ENCODE results near the gene SPEN.
"Not testable (repeated sequence)": the region's sequence is repeated elsewhere in the genome, so short reads cannot be mapped to it uniquely, and the experiment has no call there.

The SPEN gene

DNA sequence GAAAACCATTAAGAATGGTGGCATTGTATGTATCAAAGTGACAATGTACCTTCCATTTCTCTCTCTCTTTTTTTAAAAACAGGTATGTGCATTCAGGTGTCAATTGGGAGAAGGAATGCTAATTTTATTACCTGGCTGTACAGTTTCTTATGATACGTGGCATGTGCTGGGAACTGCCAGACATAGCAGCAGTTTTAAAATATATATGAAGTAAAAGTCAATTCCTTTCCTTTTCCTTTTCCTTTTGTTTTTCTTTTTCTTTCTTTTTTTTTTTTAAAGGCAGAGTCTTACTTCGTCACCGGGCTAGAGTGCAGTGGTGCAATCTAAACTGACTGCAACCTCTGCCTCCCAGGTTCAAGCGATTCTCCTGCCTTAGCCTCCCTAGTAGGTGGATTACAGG is 37.0 kb downstream of the SPEN start:
- DNase-seq (ENCODE audit: low spot score): no peak
- TF ChIP-seq, protein P1, sequence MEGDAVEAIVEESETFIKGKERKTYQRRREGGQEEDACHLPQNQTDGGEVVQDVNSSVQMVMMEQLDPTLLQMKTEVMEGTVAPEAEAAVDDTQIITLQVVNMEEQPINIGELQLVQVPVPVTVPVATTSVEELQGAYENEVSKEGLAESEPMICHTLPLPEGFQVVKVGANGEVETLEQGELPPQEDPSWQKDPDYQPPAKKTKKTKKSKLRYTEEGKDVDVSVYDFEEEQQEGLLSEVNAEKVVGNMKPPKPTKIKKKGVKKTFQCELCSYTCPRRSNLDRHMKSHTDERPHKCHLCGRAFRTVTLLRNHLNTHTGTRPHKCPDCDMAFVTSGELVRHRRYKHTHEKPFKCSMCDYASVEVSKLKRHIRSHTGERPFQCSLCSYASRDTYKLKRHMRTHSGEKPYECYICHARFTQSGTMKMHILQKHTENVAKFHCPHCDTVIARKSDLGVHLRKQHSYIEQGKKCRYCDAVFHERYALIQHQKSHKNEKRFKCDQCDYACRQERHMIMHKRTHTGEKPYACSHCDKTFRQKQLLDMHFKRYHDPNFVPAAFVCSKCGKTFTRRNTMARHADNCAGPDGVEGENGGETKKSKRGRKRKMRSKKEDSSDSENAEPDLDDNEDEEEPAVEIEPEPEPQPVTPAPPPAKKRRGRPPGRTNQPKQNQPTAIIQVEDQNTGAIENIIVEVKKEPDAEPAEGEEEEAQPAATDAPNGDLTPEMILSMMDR (IDR thresholded peaks at IDR 0.05; ENCODE audit: extremely low read depth, missing control alignments): no peak

DNA sequence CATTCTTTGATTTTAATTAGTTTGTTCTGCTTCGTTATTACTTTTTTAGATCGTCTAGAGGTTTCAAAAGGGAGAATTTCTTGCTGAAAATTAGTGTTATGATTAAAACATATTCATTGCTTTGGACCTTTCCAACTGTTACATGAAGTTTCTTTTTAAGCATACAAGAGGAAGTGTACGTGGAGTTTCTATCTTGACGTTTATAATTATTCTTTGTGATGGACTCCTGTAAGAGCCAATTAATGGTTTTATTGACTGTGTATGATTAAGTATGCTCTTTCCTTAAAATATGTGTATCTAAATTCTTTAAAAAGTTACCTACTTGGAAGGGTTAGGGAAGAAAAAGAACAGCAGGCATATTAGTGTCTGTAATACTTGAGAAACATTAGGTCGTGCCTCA is 37.8 kb downstream of the SPEN start:
- DNase-seq (ENCODE audit: low spot score): no peak
- TF ChIP-seq, protein P1 (IDR thresholded peaks at IDR 0.05; ENCODE audit: extremely low read depth, missing control alignments): no peak

DNA sequence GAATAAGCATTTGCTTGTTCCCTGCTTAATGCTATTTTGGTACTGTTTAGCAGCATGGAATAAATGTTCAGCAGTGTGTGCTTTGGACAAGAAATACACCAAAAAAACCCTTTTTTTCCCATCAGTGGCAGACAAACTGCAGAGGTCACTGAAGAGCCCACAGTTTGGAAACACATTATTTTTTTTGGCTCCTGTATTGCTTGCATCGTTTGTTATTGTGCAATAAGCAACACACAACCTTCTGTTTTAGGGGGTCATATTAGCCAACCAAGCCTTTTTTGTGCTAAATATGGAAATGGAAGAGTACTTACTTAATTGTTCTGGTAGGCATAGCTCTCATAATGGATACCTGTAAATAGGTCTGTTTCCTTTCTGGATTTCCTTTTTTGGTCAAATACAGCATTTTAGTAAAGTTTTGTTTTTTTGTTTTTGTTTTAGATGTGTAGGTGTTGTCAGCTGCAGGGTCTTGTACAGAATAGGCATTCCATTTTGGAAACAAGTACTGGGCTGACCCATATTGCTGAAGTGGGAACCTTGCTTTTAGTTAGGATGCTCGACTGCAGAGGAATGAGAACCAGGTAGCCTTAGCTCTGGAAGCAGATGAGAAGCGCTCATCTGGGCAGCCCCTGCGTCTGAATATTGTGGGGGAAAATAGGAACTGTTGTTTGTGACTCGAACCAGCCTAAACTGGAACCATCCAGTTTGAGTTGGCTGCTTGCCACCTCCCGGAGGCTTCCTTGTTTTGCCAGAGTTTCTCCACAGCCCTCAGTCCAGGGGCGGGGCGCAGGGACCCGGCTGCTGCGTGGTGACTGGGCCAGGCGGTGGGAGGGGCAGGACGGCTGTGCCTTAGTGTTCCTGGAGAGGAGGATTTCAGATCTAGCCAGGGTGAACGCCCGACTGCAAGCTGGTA is 38.4 kb downstream of the SPEN start:
- DNase-seq (ENCODE audit: low spot score): no peak
- TF ChIP-seq, protein P1 (IDR thresholded peaks at IDR 0.05; ENCODE audit: extremely low read depth, missing control alignments): peak; percentile 27

DNA sequence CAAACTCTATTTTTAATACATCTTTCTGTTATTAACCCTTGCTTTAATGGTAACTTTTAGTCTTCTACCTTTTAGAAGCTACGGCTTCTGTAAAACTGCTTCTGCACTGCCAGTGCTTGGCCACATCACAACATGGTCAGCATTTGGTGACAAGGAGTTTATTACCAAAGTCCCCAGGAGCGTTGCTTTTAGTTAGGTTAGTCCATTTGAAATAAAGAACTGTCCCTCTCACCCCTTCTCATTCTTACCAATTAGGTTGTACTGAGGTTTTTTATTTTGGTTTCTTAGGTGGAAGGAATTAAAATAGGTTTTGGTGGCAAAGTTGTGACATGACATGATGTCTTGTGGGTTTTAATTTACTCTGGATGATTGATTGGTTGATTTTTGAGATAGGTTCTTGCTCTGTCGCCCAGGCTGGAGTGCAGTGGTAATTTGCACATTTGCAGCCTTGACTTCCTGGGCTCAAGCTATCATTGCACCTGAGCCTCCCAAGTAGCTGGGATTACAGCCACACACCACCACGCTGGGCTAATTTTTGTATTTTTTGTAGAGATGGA is 39.2 kb downstream of the SPEN start:
- TF ChIP-seq, protein P1 (IDR thresholded peaks at IDR 0.05; ENCODE audit: extremely low read depth, missing control alignments): no peak
- no peak for DNase-seq (ENCODE audit: low spot score)

DNA sequence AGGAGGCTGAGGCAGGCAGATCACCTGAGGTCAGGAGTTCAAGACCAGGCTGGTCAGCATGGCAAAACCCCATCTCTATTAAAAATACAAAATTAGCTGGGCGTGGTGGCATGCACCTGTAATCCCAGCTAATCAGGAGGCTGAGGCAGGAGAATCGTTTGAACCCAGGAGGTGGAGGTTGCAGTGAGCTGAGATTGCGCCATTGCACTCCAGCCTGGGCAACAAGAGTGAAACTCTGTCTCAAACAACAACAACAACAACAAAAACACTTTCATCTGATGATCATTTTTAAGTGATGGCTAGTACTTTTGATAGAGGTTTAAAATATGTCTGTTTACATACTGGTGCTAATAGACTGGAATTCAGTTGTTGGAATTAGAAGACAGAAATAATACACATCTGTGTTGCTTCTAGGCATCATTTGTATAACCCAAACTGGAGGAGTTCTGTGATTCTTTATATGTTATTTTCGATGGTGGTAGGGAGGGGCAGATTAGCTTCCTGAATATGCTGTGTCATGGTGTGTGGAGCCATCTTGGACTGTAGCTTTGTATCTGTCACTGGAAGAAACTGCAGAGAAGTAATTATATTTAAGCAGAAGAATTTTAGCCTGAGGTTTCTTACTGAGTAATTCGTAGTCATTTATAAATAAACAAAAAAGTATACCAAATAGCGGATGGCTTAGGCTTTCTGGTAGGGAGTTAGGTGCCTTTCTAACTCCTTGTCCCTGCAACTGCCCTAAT is 45.5 kb downstream of the SPEN start:
- DNase-seq (ENCODE audit: low spot score): not testable (repeated sequence)

DNA sequence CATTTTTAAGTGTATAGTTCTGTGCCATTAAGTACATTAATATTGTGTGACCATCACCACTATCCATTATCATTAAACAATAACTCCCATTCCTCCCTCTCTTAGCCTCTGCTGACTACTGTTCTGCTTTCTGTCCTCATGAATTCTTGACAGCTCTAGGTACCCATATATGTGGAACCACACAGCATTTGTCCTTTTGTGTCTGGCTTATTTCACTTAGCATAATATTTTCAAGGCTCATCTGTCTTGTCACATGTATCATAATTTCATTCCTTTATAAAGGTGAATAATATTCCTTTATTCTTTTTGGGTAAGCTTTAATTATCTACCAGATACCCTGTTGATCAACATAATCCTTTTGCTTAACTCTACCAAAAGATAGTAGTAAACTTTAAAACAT is 47.7 kb downstream of the SPEN start:
- DNase-seq (ENCODE audit: low spot score): no peak
- TF ChIP-seq, protein P1 (IDR thresholded peaks at IDR 0.05; ENCODE audit: extremely low read depth, missing control alignments): no peak

DNA sequence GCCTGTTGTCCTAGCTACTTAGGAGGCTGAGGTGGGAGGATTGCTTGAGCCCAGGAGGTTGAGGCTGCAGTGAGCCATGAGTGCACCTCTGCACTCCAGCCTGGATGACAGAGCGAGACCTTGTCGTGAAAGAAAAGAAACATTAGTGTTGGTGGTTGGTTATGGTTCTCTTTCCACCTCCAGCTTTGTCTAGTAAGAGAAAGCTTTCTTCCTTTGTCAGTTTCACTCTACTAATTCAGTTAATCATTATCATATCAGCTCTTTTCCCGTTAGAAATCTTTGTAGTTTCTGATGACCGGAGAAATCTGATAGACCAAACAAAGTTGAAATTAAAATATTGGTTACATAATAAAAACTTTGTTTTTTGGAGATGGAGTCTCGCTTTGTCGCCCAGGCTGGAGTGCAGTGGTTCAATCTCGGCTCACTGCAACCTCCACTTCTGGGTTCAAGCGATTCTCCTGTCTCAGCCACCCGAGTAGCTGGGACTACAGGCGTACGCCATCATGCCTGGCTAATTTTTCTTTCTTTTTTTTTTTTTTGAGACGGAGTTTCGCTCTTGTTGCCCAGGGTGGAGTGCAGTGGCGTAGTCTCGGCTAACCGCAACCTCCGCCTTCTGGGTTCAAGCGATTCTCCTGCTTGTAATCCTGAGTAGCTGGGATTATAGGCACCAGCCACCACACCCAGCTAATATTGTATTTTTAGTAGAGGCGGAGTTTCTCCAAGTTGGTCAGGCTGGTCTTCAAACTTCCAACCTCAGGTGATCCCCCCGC is 49.5 kb downstream of the SPEN start:
- not testable (repeated sequence) for DNase-seq (ENCODE audit: low spot score)

DNA sequence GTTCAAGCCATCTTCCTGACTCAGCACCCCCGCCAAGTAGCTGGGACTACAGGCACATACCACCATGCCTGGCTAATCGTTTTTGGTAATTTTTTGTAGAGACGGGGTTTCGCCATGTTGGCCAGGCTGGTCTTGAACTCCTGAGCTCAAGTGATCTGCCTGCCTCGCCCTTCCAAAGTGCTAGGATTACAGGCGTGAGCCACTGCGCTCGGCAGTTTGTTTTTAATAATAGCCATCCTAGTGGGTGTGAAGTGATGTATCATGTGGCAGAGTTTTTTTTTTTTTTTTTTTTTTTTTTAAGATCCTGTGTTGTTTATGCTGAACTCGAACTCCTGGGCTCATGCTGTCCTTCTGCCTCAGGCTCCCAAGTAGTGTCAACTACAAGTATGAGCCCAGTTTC is 51.8 kb downstream of the SPEN start:
- TF ChIP-seq, protein P1 (IDR thresholded peaks at IDR 0.05; ENCODE audit: extremely low read depth, missing control alignments): no peak
- DNase-seq (ENCODE audit: low spot score): no peak

Measured in GM20000 (cell line).